Measurements from ENCODE around the gene C17orf67.

C17orf67 gene

DNA sequence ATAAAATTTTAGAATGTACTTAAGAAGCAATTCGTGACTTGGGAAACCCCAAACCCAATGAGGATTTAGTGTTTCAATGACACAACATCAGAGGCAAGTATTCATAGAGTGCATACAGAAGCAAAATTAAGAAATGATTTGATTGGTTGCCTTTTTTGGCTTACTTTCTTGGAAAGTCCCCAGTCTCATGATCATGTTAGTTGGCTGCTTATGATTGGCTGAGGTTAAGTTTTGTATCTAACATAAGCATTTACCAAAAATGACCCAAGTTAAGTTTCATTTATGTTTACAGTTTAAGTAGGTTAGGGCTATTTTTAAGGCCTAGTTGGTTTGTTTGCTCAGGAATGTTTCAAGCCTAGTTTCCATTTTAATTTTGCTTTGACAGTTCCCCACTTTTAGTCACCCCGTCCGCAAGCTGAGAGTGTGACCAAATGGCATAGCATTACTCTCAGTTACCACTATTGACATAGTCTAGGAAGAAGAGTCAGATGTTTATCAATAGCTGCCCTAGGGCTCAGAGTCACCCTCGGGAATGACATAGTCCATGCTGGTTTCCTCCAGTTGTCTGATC is 36.4 kb upstream of the C17orf67 start:
- no peak for TF ChIP-seq EZH2 (IDR thresholded peaks at IDR 0.05; ENCODE audit: borderline replicate concordance, low read depth, low read length, severe bottlenecking)
- TF ChIP-seq, protein P1, sequence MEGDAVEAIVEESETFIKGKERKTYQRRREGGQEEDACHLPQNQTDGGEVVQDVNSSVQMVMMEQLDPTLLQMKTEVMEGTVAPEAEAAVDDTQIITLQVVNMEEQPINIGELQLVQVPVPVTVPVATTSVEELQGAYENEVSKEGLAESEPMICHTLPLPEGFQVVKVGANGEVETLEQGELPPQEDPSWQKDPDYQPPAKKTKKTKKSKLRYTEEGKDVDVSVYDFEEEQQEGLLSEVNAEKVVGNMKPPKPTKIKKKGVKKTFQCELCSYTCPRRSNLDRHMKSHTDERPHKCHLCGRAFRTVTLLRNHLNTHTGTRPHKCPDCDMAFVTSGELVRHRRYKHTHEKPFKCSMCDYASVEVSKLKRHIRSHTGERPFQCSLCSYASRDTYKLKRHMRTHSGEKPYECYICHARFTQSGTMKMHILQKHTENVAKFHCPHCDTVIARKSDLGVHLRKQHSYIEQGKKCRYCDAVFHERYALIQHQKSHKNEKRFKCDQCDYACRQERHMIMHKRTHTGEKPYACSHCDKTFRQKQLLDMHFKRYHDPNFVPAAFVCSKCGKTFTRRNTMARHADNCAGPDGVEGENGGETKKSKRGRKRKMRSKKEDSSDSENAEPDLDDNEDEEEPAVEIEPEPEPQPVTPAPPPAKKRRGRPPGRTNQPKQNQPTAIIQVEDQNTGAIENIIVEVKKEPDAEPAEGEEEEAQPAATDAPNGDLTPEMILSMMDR (IDR thresholded peaks at IDR 0.05; ENCODE audit: borderline replicate concordance, extremely low read depth, low read length, poor library complexity, severe bottlenecking) = no peak
- Histone ChIP-seq H3K79me2 (ENCODE audit: insufficient read depth, low read length) (no peaks in the 10 kb centered on the region), H4K20me1 (ENCODE audit: insufficient read depth, low read length) (no peaks in the 10 kb centered on the region), H3K4me1 (ENCODE audit: insufficient read depth, low read length) (no peaks in the 10 kb centered on the region), H3K9ac (ENCODE audit: low read depth, low read length) (no peak overlapping the region), H3K36me3 (ENCODE audit: insufficient read depth, low read length) (no peaks in the 10 kb centered on the region), H3K4me3 (ENCODE audit: low read depth in 1 of 2, low read length in 2 of 2) (no peak overlapping the region), H3K4me2 (ENCODE audit: insufficient read depth, low read length) (no peak overlapping the region), H3K27ac (ENCODE audit: low read length) (no peak overlapping the region), H3K27me3 (ENCODE audit: insufficient read depth, low read length, poor library complexity) (no peaks in the 10 kb centered on the region), H3K9me3 (ENCODE audit: insufficient read depth, low read length, severe bottlenecking) (no peaks in the 10 kb centered on the region), H2AFZ (ENCODE audit: low read depth, low read length) (no peak overlapping the region)
- no peak for DNase-seq
- ATAC-seq (ENCODE audit: insufficient read depth, low read depth) = no peak

DNA sequence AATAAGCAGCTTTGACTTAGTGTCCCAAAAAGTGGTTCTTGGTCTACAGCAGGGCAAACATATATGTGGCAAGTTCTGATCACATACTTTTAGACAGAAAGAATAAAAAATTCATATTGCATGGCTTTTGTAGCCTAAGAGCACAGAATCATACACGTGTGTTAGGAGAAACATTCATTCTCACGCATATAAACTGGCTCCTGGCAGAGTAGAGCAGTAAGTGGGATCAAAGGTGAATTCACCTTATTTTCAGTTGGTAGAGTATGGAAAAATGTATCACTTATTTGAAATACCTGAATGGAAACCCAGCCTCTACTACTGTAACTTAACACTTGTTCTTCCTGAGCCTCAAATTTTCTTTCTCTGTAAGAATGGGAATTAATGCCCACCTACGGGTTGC is 35.0 kb upstream of the C17orf67 start:
- Histone ChIP-seq H3K4me1 (ENCODE audit: insufficient read depth, low read length) (no peaks in the 10 kb centered on the region), H3K27ac (ENCODE audit: low read length) (no peak overlapping the region), H3K79me2 (ENCODE audit: insufficient read depth, low read length) (no peaks in the 10 kb centered on the region), H3K4me2 (ENCODE audit: insufficient read depth, low read length) (no peak overlapping the region), H2AFZ (ENCODE audit: low read depth, low read length) (no peak overlapping the region), H3K4me3 (ENCODE audit: low read depth in 1 of 2, low read length in 2 of 2) (no peak overlapping the region), H3K9ac (ENCODE audit: low read depth, low read length) (no peak overlapping the region), H3K27me3 (ENCODE audit: insufficient read depth, low read length, poor library complexity) (no peaks in the 10 kb centered on the region), H4K20me1 (ENCODE audit: insufficient read depth, low read length) (no peaks in the 10 kb centered on the region), H3K9me3 (ENCODE audit: insufficient read depth, low read length, severe bottlenecking) (no peaks in the 10 kb centered on the region), H3K36me3 (ENCODE audit: insufficient read depth, low read length) (peaks cover 3% of the 10 kb centered on the region; the same call in 1 of the 2 replicates)
- TF ChIP-seq EZH2 (IDR thresholded peaks at IDR 0.05; ENCODE audit: borderline replicate concordance, low read depth, low read length, severe bottlenecking) = no peak
- TF ChIP-seq, protein P1 (IDR thresholded peaks at IDR 0.05; ENCODE audit: borderline replicate concordance, extremely low read depth, low read length, poor library complexity, severe bottlenecking) = no peak
- ATAC-seq (ENCODE audit: insufficient read depth, low read depth) = no peak
- no peak for DNase-seq

DNA sequence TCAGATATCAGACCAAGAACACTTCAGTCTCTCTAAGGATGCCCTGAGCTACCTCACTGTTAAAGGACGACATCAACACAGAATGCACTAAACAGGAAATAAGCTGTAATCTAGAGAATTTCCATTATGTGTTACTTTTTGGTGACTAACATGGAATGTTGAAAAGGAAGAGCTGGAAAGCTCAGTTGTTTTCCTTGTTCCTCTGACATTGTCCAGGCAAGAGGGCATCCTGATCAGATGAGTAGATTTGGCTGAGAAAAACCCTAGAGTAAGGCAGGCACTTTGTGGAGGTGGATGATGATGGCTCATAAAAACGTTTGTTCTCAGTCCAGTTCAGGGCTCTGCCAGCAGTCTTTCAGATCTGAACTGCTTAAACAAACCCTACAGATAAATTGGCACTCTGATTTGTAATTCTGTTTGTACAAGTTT is 34.2 kb upstream of the C17orf67 start:
- Histone ChIP-seq H3K4me2 (ENCODE audit: insufficient read depth, low read length) (no peak overlapping the region), H4K20me1 (ENCODE audit: insufficient read depth, low read length) (no peaks in the 10 kb centered on the region), H3K79me2 (ENCODE audit: insufficient read depth, low read length) (no peaks in the 10 kb centered on the region), H3K36me3 (ENCODE audit: insufficient read depth, low read length) (peaks cover 5% of the 10 kb centered on the region; the same call in 1 of the 2 replicates), H3K9me3 (ENCODE audit: insufficient read depth, low read length, severe bottlenecking) (no peaks in the 10 kb centered on the region), H3K9ac (ENCODE audit: low read depth, low read length) (no peak overlapping the region), H2AFZ (ENCODE audit: low read depth, low read length) (no peak overlapping the region), H3K4me3 (ENCODE audit: low read depth in 1 of 2, low read length in 2 of 2) (no peak overlapping the region), H3K27ac (ENCODE audit: low read length) (no peak overlapping the region), H3K27me3 (ENCODE audit: insufficient read depth, low read length, poor library complexity) (no peaks in the 10 kb centered on the region), H3K4me1 (ENCODE audit: insufficient read depth, low read length) (no peaks in the 10 kb centered on the region)
- DNase-seq (no peak), ATAC-seq (ENCODE audit: insufficient read depth, low read depth) (no peak)
- TF ChIP-seq, protein P1 (IDR thresholded peaks at IDR 0.05; ENCODE audit: borderline replicate concordance, extremely low read depth, low read length, poor library complexity, severe bottlenecking) = no peak
- TF ChIP-seq EZH2 (IDR thresholded peaks at IDR 0.05; ENCODE audit: borderline replicate concordance, low read depth, low read length, severe bottlenecking) = no peak
